Osteoblast (primary cell): Measurements from ENCODE around the gene DEK. TPM values are rescaled to one million over a fixed set of nuclear protein-coding genes. Genes with fewer than 3 reads are reported as not detected.
"Not testable (repeated sequence)": the region's sequence is repeated elsewhere in the genome, so short reads cannot be mapped to it uniquely, and the experiment has no call there.

ENCODE experiments used
- DNase-seq: peaks from one replicate; pipeline ENCODE4 v3.0.0; 2011; ENCODE audit warnings: low spot score, mixed read lengths; ENCODE audit not compliant: insufficient read length; ENCODE audit errors: missing footprints
- H2AFZ ChIP-seq: 2 replicates; pipeline ENCODE4 v1.6.0; 2011; ENCODE audit warnings: mild to moderate bottlenecking, low read length
- H3K27ac ChIP-seq: 2 replicates; pipeline ENCODE4 v1.5.1; 2011; ENCODE audit warnings: mild to moderate bottlenecking, low read depth, low read length, moderate library complexity
- H3K27me3 ChIP-seq: 2 replicates; pipeline ENCODE4 v1.6.0; 2012; ENCODE audit warnings: mild to moderate bottlenecking, control low read depth, inconsistent platforms, low read length, moderate library complexity; ENCODE audit not compliant: insufficient read depth
- H3K36me3 ChIP-seq: 2 replicates; pipeline ENCODE4 v1.5.1; 2011; ENCODE audit warnings: mild to moderate bottlenecking, low read length, control low read depth, moderate library complexity; ENCODE audit not compliant: insufficient read depth
- H3K4me1 ChIP-seq: 2 replicates; pipeline ENCODE4 v1.5.1; 2011; ENCODE audit warnings: mild to moderate bottlenecking, low read length, control low read depth, moderate library complexity; ENCODE audit not compliant: insufficient read depth
- H3K4me2 ChIP-seq: 2 replicates; pipeline ENCODE4 v1.6.0; 2011; ENCODE audit warnings: mild to moderate bottlenecking, low read length; ENCODE audit not compliant: insufficient read depth
- H3K4me3 ChIP-seq: fragments of 200-600 bp; sonication (generic); 3 replicates; pipeline ENCODE4 v1.5.1; 2012; ENCODE audit warnings: mild to moderate bottlenecking, low read length, inconsistent platforms; ENCODE audit not compliant: insufficient read depth
- H3K79me2 ChIP-seq: 2 replicates; pipeline ENCODE4 v1.6.0; 2012; ENCODE audit warnings: mild to moderate bottlenecking, low read length, control low read depth, inconsistent platforms; ENCODE audit not compliant: insufficient read depth
- H3K9me3 ChIP-seq: 2 replicates; pipeline ENCODE4 v1.5.1; 2011; ENCODE audit warnings: low read depth, low read length, control low read depth
- H4K20me1 ChIP-seq: 2 replicates; pipeline ENCODE4 v1.6.0; 2012; ENCODE audit warnings: mild to moderate bottlenecking, low read length, control low read depth; ENCODE audit not compliant: insufficient read depth
- CTCF ChIP-seq: IDR thresholded peaks from 2 replicates; pipeline ENCODE4 v1.5.1; 2011; ENCODE audit warnings: mild to moderate bottlenecking, low read depth, low read length, moderate library complexity; ENCODE audit errors: extremely low read depth
- total RNA-seq: library from RNA; depleted of rRNA; stranded (reverse); fragments of >200 nt; gene quantifications from 2 replicates; pipeline ENCODE4 v1.2.3, GENCODE V29; 2012

Gene DEK
- total RNA-seq, 1 donor, result 102 TPM

- H3K27ac ChIP-seq, result no peak overlapping the region
- H3K4me3 ChIP-seq, result no peak overlapping the region
- no peak for TF ChIP-seq CTCF
- peaks cover 42% of the 10 kb centered on the region for H3K79me2 ChIP-seq
- no peaks in the 10 kb centered on the region for H4K20me1 ChIP-seq
- no peak overlapping the region for H2AFZ ChIP-seq
- peaks cover 24% of the 10 kb centered on the region for H3K36me3 ChIP-seq
- H3K4me2 ChIP-seq, result no peak overlapping the region
- H3K9me3 ChIP-seq, result peaks cover 3% of the 10 kb centered on the region
- no peaks in the 10 kb centered on the region for H3K27me3 ChIP-seq
- no peaks in the 10 kb centered on the region for H3K4me1 ChIP-seq
- no peak for DNase-seq
Observed at GRCh38 chr6:18234564-18234963, 29.8 kb downstream of the DEK start.

GRCh38 chr6:18233770-18234169 lies 30.6 kb downstream of the DEK start:
- DNase-seq, H4K20me1 ChIP-seq, H3K4me3 ChIP-seq, H2AFZ ChIP-seq, H3K27me3 ChIP-seq, H3K4me2 ChIP-seq, H3K4me1 ChIP-seq, H3K9me3 ChIP-seq, H3K27ac ChIP-seq: not testable (repeated sequence)
- H3K79me2 ChIP-seq, result peaks cover 40% of the 10 kb centered on the region
- peaks cover 26% of the 10 kb centered on the region for H3K36me3 ChIP-seq

- H3K36me3 ChIP-seq, result peaks cover 29% of the 10 kb centered on the region
- H3K4me3 ChIP-seq, H3K27ac ChIP-seq, H3K4me2 ChIP-seq, H3K27me3 ChIP-seq, DNase-seq, H4K20me1 ChIP-seq, H2AFZ ChIP-seq, H3K4me1 ChIP-seq, H3K9me3 ChIP-seq: not testable (repeated sequence)
- peaks cover 49% of the 10 kb centered on the region for H3K79me2 ChIP-seq
Observed at GRCh38 chr6:18231856-18232255, 32.5 kb downstream of the DEK start.

GRCh38 chr6:18228590-18228989 lies 35.7 kb downstream of the DEK start:
- peaks cover 32% of the 10 kb centered on the region for H3K79me2 ChIP-seq
- not testable (repeated sequence) for H3K4me2 ChIP-seq, H3K27ac ChIP-seq, DNase-seq, H3K9me3 ChIP-seq, H2AFZ ChIP-seq, H3K4me3 ChIP-seq, H3K4me1 ChIP-seq, H3K27me3 ChIP-seq, H4K20me1 ChIP-seq
- peaks cover 39% of the 10 kb centered on the region for H3K36me3 ChIP-seq

- Histone ChIP-seq H3K27ac (peak overlapping the region; percentile 51), H3K36me3 (peaks cover 44% of the 10 kb centered on the region), H3K79me2 (peaks cover 24% of the 10 kb centered on the region)
- not testable (repeated sequence) for H3K4me2 ChIP-seq, H3K4me1 ChIP-seq, H4K20me1 ChIP-seq, H3K4me3 ChIP-seq, H2AFZ ChIP-seq, H3K27me3 ChIP-seq, DNase-seq, H3K9me3 ChIP-seq
Observed at GRCh38 chr6:18227166-18227565, 37.2 kb downstream of the DEK start.

- not testable (repeated sequence) for H3K4me2 ChIP-seq, H3K4me1 ChIP-seq, H4K20me1 ChIP-seq, H3K27me3 ChIP-seq, H3K9me3 ChIP-seq, DNase-seq, H3K4me3 ChIP-seq, H2AFZ ChIP-seq
- Histone ChIP-seq H3K36me3 (peaks cover 45% of the 10 kb centered on the region), H3K79me2 (peaks cover 18% of the 10 kb centered on the region), H3K27ac (peak overlapping the region; percentile 51)
Observed at GRCh38 chr6:18226451-18227105, 37.8 kb downstream of the DEK start.
